Forelimb muscle (tissue), 1 donor: ENCODE measurements around the gene VWA3A. TPM values are rescaled to one million over a fixed set of nuclear protein-coding genes. Genes with fewer than 3 reads are reported as not detected.
A peak's percentile ranks its signal among the peaks of the same experiment; 100 is the strongest.
"Not testable (repeated sequence)": the region's sequence is repeated elsewhere in the genome, so short reads cannot be mapped to it uniquely, and the experiment has no call there.

Experiments
- DNase-seq: peaks from one replicate; pipeline ENCODE4 v3.0.0-alpha.2; 2013; ENCODE audit warnings: low read depth
- polyA plus RNA-seq: library from polyadenylated mRNA; unstranded; fragments of 120-200 nt; gene quantifications from one replicate; pipeline ENCODE4 v1.2.1, GENCODE V29; 2013; ENCODE audit not compliant: insufficient read length

VWA3A gene
- polyA plus RNA-seq, 1 donor: 0.39 TPM

GRCh38 chr16:22086440-22086839 lies 5.9 kb upstream of the VWA3A start:
- DNase-seq: no peak

GRCh38 chr16:22088642-22089041 lies 3.7 kb upstream of the VWA3A start:
- no peak for DNase-seq

GRCh38 chr16:22089910-22090309 lies 2.4 kb upstream of the VWA3A start:
- DNase-seq: no peak

GRCh38 chr16:22091721-22092120 lies 620 bp upstream of the VWA3A start:
- no peak for DNase-seq

- DNase-seq: no peak
Measured at GRCh38 chr16:22093331-22093730, 990 bp downstream of the VWA3A start.

- DNase-seq: no peak
Measured at GRCh38 chr16:22093996-22094395, 1.7 kb downstream of the VWA3A start.

GRCh38 chr16:22098405-22099255 lies 6.3 kb downstream of the VWA3A start:
- peak; percentile 16 for DNase-seq

GRCh38 chr16:22099256-22099975 lies 7.1 kb downstream of the VWA3A start:
- no peak for DNase-seq

GRCh38 chr16:22103441-22103840 lies 11.1 kb downstream of the VWA3A start:
- no peak for DNase-seq

- no peak for DNase-seq
Measured at GRCh38 chr16:22109258-22109898, 17.0 kb downstream of the VWA3A start.

- not testable (repeated sequence) for DNase-seq
Measured at GRCh38 chr16:22111629-22112028, 19.3 kb downstream of the VWA3A start.

GRCh38 chr16:22116095-22116700 lies 23.9 kb downstream of the VWA3A start:
- DNase-seq: no peak

GRCh38 chr16:22117609-22118008 lies 25.3 kb downstream of the VWA3A start:
- no peak for DNase-seq

GRCh38 chr16:22120440-22120839 lies 28.1 kb downstream of the VWA3A start:
- DNase-seq: no peak

GRCh38 chr16:22122239-22122638 lies 29.9 kb downstream of the VWA3A start:
- DNase-seq: no peak

- no peak for DNase-seq
Measured at GRCh38 chr16:22123146-22123545, 30.8 kb downstream of the VWA3A start.

GRCh38 chr16:22123759-22124490 lies 31.6 kb downstream of the VWA3A start:
- no peak for DNase-seq

- no peak for DNase-seq
Measured at GRCh38 chr16:22124583-22125284, 32.4 kb downstream of the VWA3A start.

GRCh38 chr16:22126037-22126558 lies 33.8 kb downstream of the VWA3A start:
- DNase-seq: no peak

GRCh38 chr16:22128537-22128936 lies 36.2 kb downstream of the VWA3A start:
- not testable (repeated sequence) for DNase-seq
